Esophagus muscularis mucosa (tissue), 4 donors: Measurements from ENCODE around the gene AKT2.

ENCODE experiments used
- CTCF ChIP-seq, 3 experiments: fragments of 200-600 bp in 2 of 3; fragments of 450-650 bp in 1 of 3; sonication (generic) in 2 of 3; IDR thresholded peaks; one replicate each; pipeline ENCODE4 v1.5.1; 2017 to 2019; ENCODE audit warnings: antibody characterized with exemption in 3 of 3, mild to moderate bottlenecking in 2 of 3, moderate library complexity in 1 of 3
- EP300 ChIP-seq: sonication (generic); formaldehyde crosslinking; IDR thresholded peaks from one replicate; pipeline ENCODE4 v1.6.1; 2017; ENCODE audit warnings: antibody characterized with exemption
- POLR2A ChIP-seq: fragments of 450-650 bp; IDR thresholded peaks from one replicate; pipeline ENCODE4 v1.6.1; 2017; ENCODE audit warnings: antibody characterized with exemption, moderate library complexity, mild to moderate bottlenecking, low read depth
- POLR2AphosphoS5 ChIP-seq, 2 donors: sonication (generic); formaldehyde crosslinking; IDR thresholded peaks; one replicate each; pipeline ENCODE4 v1.6.1; 2017; ENCODE audit warnings: antibody characterized with exemption in 2 of 2

- TF ChIP-seq CTCF (IDR thresholded peaks at IDR 0.05): no peak
- TF ChIP-seq POLR2A: no peak
- TF ChIP-seq POLR2AphosphoS5 (IDR thresholded peaks at IDR 0.05): no peak
- no peak for TF ChIP-seq EP300
These were observed 30.8 kb upstream of the AKT2 start for GRCh38 chr19:40315812-40316470.
